H1 (cell line): ENCODE measurements around the gene SHISA7.

Experiments
- CHD1 ChIP-seq: IDR thresholded peaks from 2 replicates; pipeline ENCODE4 v1.6.1; 2012; ENCODE audit warnings: low read depth, low read length, improper control_type of control experiment
- CTCF ChIP-seq, 3 experiments: IDR thresholded peaks; 1 replicate in 2 of 3; 2 replicates in 1 of 3; pipeline versions ENCODE4 v1.5.1 to v1.6.1; 2011; ENCODE audit warnings: low read length in 3 of 3, mild to moderate bottlenecking in 3 of 3, inconsistent platforms in 2 of 3, low read depth in 1 of 3, moderate library complexity in 1 of 3; ENCODE audit not compliant: insufficient read depth in 1 of 3; ENCODE audit errors: control extremely low read depth in 1 of 3
- EGR1 ChIP-seq: IDR thresholded peaks from 2 replicates; pipeline ENCODE4 v1.6.1; 2011; ENCODE audit warnings: low read depth, low read length, borderline replicate concordance
- EP300 ChIP-seq, 2 experiments: IDR thresholded peaks; 1 replicate in 1 of 2; 2 replicates in 1 of 2; pipeline ENCODE4 v1.6.1; 2011 to 2012; ENCODE audit warnings: low read depth in 2 of 2, low read length in 2 of 2, mild to moderate bottlenecking in 2 of 2, borderline replicate concordance in 1 of 2, inconsistent platforms in 1 of 2, moderate library complexity in 1 of 2
- EZH2 ChIP-seq: fragments of 200-600 bp; sonication (generic); IDR thresholded peaks from 2 replicates; pipeline ENCODE4 v1.7.1; 2012; ENCODE audit warnings: low read depth, mild to moderate bottlenecking, moderate library complexity, low read length, inconsistent platforms; ENCODE audit not compliant: severe bottlenecking
- GABPA ChIP-seq: IDR thresholded peaks from 2 replicates; pipeline ENCODE4 v1.6.1; 2011; ENCODE audit warnings: mild to moderate bottlenecking, low read length, moderate library complexity, borderline replicate concordance; ENCODE audit not compliant: insufficient read depth
- HDAC6 ChIP-seq: IDR thresholded peaks from one replicate; pipeline ENCODE4 v1.7.1; 2012; ENCODE audit warnings: low read depth, mild to moderate bottlenecking, inconsistent platforms, low read length, moderate library complexity
- PHF8 ChIP-seq: fragments of 200-600 bp; sonication (generic); conservative IDR thresholded peaks from 2 replicates; pipeline ENCODE4 v1.7.1; 2012; ENCODE audit warnings: low read depth, mild to moderate bottlenecking, inconsistent platforms, low read length, moderate library complexity
- POLR2A ChIP-seq, 2 experiments: IDR thresholded peaks; 1 replicate in 1 of 2; 2 replicates in 1 of 2; pipeline ENCODE4 v1.6.1; 2011; ENCODE audit warnings: low read depth in 2 of 2, low read length in 2 of 2, mild to moderate bottlenecking in 2 of 2; ENCODE audit errors: control extremely low read depth in 1 of 2
- POLR2AphosphoS5 ChIP-seq: IDR thresholded peaks from 2 replicates; pipeline ENCODE4 v1.6.1; 2011; ENCODE audit warnings: low read depth, low read length
- RAD21 ChIP-seq, 2 experiments: IDR thresholded peaks in 1 of 2; conservative IDR thresholded peaks in 1 of 2; 2 replicates each; pipeline ENCODE4 v1.6.1; 2011; ENCODE audit warnings: low read depth in 2 of 2, low read length in 2 of 2, improper control_type of control experiment in 1 of 2, inconsistent platforms in 1 of 2, mild to moderate bottlenecking in 1 of 2, moderate library complexity in 1 of 2
- RFX5 ChIP-seq: IDR thresholded peaks from 2 replicates; pipeline ENCODE4 v1.6.1; 2011; ENCODE audit warnings: low read depth, low read length, improper control_type of control experiment, borderline replicate concordance
- SRF ChIP-seq: IDR thresholded peaks from 2 replicates; pipeline ENCODE4 v1.6.1; 2011; ENCODE audit warnings: mild to moderate bottlenecking, low read depth, low read length, moderate library complexity

- TF ChIP-seq EP300 (IDR thresholded peaks at IDR 0.05; ENCODE audit: borderline replicate concordance in 1 of 2, low read depth in 2 of 2, low read length in 2 of 2), result no peak
- no peak for TF ChIP-seq HDAC6
- TF ChIP-seq CHD1, result no peak
- no peak for TF ChIP-seq RFX5
- TF ChIP-seq RAD21 (IDR thresholded peaks at IDR 0.05 in 1 of 2, conservative IDR thresholded peaks at IDR 0.05 in 1 of 2; ENCODE audit: low read depth in 2 of 2, low read length in 2 of 2), result no peak
- no peak for TF ChIP-seq POLR2AphosphoS5
- TF ChIP-seq GABPA, result no peak
- no peak for TF ChIP-seq EGR1
- TF ChIP-seq CTCF (IDR thresholded peaks at IDR 0.05; ENCODE audit: control extremely low read depth in 1 of 3, insufficient read depth in 1 of 3, low read depth in 1 of 3, low read length in 3 of 3), result no peak
- TF ChIP-seq POLR2A (IDR thresholded peaks at IDR 0.05; ENCODE audit: control extremely low read depth in 1 of 2, low read depth in 2 of 2, low read length in 2 of 2), result no peak
- no peak for TF ChIP-seq SRF
- TF ChIP-seq PHF8, result no peak
- TF ChIP-seq EZH2, result no peak
Observed at GRCh38 chr19:55402509-55402908, 40.6 kb downstream of the SHISA7 start.
